ENCODE data around the gene AVPI1. TPM values are rescaled to one million over a fixed set of nuclear protein-coding genes. Genes with fewer than 3 reads are reported as not detected.
A peak's percentile ranks its signal among the peaks of the same experiment; 100 is the strongest.

The AVPI1 gene
- total and polyA plus RNA-seq, 10 of the 15 experiments (the other 5 are each of a cell fraction or from before 2014, with no cell fraction given): 0.08 to 1.4 (median 0.84) TPM

GRCh38 chr10:97715259-97715874 is 28.3 kb upstream of the AVPI1 start:
- no peaks in the 10 kb centered on the region for H3K9me3 ChIP-seq (replicated peaks; ENCODE audit: control insufficient read depth, insufficient read depth, low read length)
- no peak overlapping the region for H2AFZ ChIP-seq (ENCODE audit: control insufficient read depth, low read depth, low read length)
- no peaks in the 10 kb centered on the region for H3K36me3 ChIP-seq (ENCODE audit: control insufficient read depth in 2 of 2, insufficient read depth in 2 of 2, low read length in 1 of 2)
- H3K27me3 ChIP-seq (replicated peaks in 1 of 2; ENCODE audit: control insufficient read depth in 2 of 2, insufficient read depth in 2 of 2, low read length in 1 of 2): peaks cover 0 to 2% of the 10 kb centered on the region in 2 experiments; a peak in 1 of 4 replicates
- FAIRE-seq: no peak
- ChIA-PET CTCF (interaction anchor here (1.3 to 14.9 kb wide), 3 partner anchors 11 to 39 kb away, joined by 3 to 416 read pairs (median 8); partner anchors contain the start of gene ZFYVE27), SMC1A (ENCODE audit: uncharacterized antibody, unreplicated experiment) (no interaction called here), RAD21 (ENCODE audit: unreplicated experiment) (no interaction called here), POLR2A (interaction anchor here (2.3 kb wide), 1 partner anchor 29 kb away, joined by 6 read pairs; the partner anchor contains the start of gene AVPI1)
- H3K4me3 ChIP-seq: peak overlapping the region; percentile 74; the same call in 1 of the 2 replicates
- no peak overlapping the region; the same call in 1 of the 2 replicates for H3K9ac ChIP-seq (ENCODE audit: control insufficient read depth, insufficient read depth, low read length)
- intact Hi-C loops (cut with micrococcal nuclease; ENCODE audit: unreplicated experiment) (no loop called here), in situ Hi-C loops (cut with MboI) (no loop called here)
- ATAC-seq: no peak
- H3K79me2 ChIP-seq (ENCODE audit: control insufficient read depth, insufficient read depth, low read length): no peaks in the 10 kb centered on the region
- H3K27ac ChIP-seq (ENCODE audit: control insufficient read depth, insufficient read depth): no peak overlapping the region
- H3K4me2 ChIP-seq (ENCODE audit: control insufficient read depth, insufficient read depth): peak overlapping the region; percentile 97
- no peak for DNase-seq (ENCODE audit: low read depth, low spot score)
- no TSS peak for BruUV-seq (replicated peaks)
- 91% methylated on average over 8 of the region's 8 CpGs for WGBS (ENCODE audit: insufficient coverage, insufficient replicate concordance, low lambda C conversion rate, missing lambda C conversion rate)
- H4K20me1 ChIP-seq (ENCODE audit: control insufficient read depth, insufficient read depth): no peaks in the 10 kb centered on the region
- peaks cover 3% of the 10 kb centered on the region; the same call in 1 of the 2 replicates for H3K4me1 ChIP-seq (ENCODE audit: control insufficient read depth, insufficient read depth, low read length)
- TF ChIP-seq MTA3 (IDR thresholded peaks at IDR 0.05; ENCODE audit: borderline replicate concordance, low read length) (no peak), TBL1XR1 (IDR thresholded peaks at IDR 0.05; ENCODE audit: low read depth, low read length) (no peak), MYC (IDR thresholded peaks at IDR 0.05; ENCODE audit: insufficient read depth, insufficient read length, insufficient replicate concordance, low read length, severe bottlenecking) (no peak), CUX1 (IDR thresholded peaks at IDR 0.05; ENCODE audit: insufficient replicate concordance, low read depth, low read length) (no peak), CBFB (IDR thresholded peaks at IDR 0.05; ENCODE audit: low read depth) (no peak), MTA2 (IDR thresholded peaks at IDR 0.05; ENCODE audit: low read depth) (no peak), POU2F2 (IDR thresholded peaks at IDR 0.05; ENCODE audit: borderline replicate concordance, low read depth, low read length) (no peak), SMARCA5 (IDR thresholded peaks at IDR 0.05) (no peak), SP1 (IDR thresholded peaks at IDR 0.05; ENCODE audit: low read depth, low read length) (no peak), MAX (IDR thresholded peaks at IDR 0.05; ENCODE audit: low read depth, low read length) (no peak), TCF3 (IDR thresholded peaks at IDR 0.05; ENCODE audit: borderline replicate concordance, insufficient read depth, low read depth, low read length) (no peak), CREM (IDR thresholded peaks at IDR 0.05; ENCODE audit: low read depth) (no peak), MYB (IDR thresholded peaks at IDR 0.05; ENCODE audit: borderline replicate concordance, low read depth, low read length) (no peak), PAX5 (IDR thresholded peaks at IDR 0.05; ENCODE audit: borderline replicate concordance, low read depth, low read length) (no peak), BCLAF1 (IDR thresholded peaks at IDR 0.05) (no peak), ASH2L (IDR thresholded peaks at IDR 0.05; ENCODE audit: borderline replicate concordance, low read depth) (no peak)
